H9 (cell line): ENCODE data around the gene KRT71. TPM values are rescaled to one million over a fixed set of nuclear protein-coding genes. Genes with fewer than 3 reads are reported as not detected.

Experiments
- DNase-seq: peaks from one replicate; pipeline ENCODE4 v3.0.0-alpha.2; 2017
- H2AFZ ChIP-seq: one replicate; pipeline ENCODE4 v1.6.1; 2013; ENCODE audit warnings: mild to moderate bottlenecking, low read length, control low read depth, moderate library complexity
- H2AK5ac ChIP-seq: 2 replicates; pipeline ENCODE4 v1.6.1; 2013; ENCODE audit warnings: low read length, control low read depth, mixed read lengths; ENCODE audit not compliant: insufficient read length
- H2BK120ac ChIP-seq: one replicate; pipeline ENCODE4 v1.6.1; 2013; ENCODE audit warnings: low read depth, mild to moderate bottlenecking, low read length, control low read depth, inconsistent platforms; ENCODE audit not compliant: poor library complexity, severe bottlenecking
- H2BK12ac ChIP-seq: 2 replicates; pipeline ENCODE4 v1.6.1; 2013; ENCODE audit warnings: low read length, control low read depth, mixed read lengths, low read depth; ENCODE audit not compliant: insufficient read length
- H2BK15ac ChIP-seq: 2 replicates; pipeline ENCODE4 v1.6.1; 2013; ENCODE audit warnings: low read depth, low read length, control low read depth
- H2BK20ac ChIP-seq: one replicate; pipeline ENCODE4 v1.6.1; 2013; ENCODE audit warnings: low read depth, mild to moderate bottlenecking, low read length, control low read depth, inconsistent platforms; ENCODE audit not compliant: poor library complexity, severe bottlenecking
- H2BK5ac ChIP-seq: 2 replicates; pipeline ENCODE4 v1.6.1; 2013; ENCODE audit warnings: low read length, control low read depth, mixed read lengths; ENCODE audit not compliant: insufficient read length
- H3K14ac ChIP-seq: 2 replicates; pipeline ENCODE4 v1.6.1; 2013; ENCODE audit warnings: low read length, control low read depth; ENCODE audit not compliant: insufficient read depth
- H3K18ac ChIP-seq: 2 replicates; pipeline ENCODE4 v1.6.1; 2013; ENCODE audit warnings: low read depth, mild to moderate bottlenecking, mixed read lengths, low read length, control low read depth; ENCODE audit not compliant: insufficient read length
- H3K23ac ChIP-seq: 2 replicates; pipeline ENCODE4 v1.6.1; 2013; ENCODE audit warnings: low read length, control low read depth, mixed read lengths, low read depth; ENCODE audit not compliant: insufficient read length
- H3K23me2 ChIP-seq: 2 replicates; pipeline ENCODE4 v1.6.1; 2013; ENCODE audit warnings: low read depth, mild to moderate bottlenecking, mixed read lengths, low read length, control low read depth; ENCODE audit not compliant: insufficient read length, poor library complexity, severe bottlenecking
- H3K27ac ChIP-seq: 2 replicates; pipeline ENCODE4 v1.5.1; 2013; ENCODE audit warnings: low read length, control low read depth, mixed read lengths, low read depth; ENCODE audit not compliant: insufficient read length
- H3K27me3 ChIP-seq: 2 replicates; pipeline ENCODE4 v1.6.1; 2013; ENCODE audit warnings: low read length, control low read depth, inconsistent platforms; ENCODE audit not compliant: insufficient read depth
- H3K4ac ChIP-seq: 2 replicates; pipeline ENCODE4 v1.6.1; 2013; ENCODE audit warnings: low read depth, mild to moderate bottlenecking, control low read depth, inconsistent platforms, low read length, moderate library complexity
- H3K4me1 ChIP-seq: 2 replicates; pipeline ENCODE4 v1.6.1; 2013; ENCODE audit warnings: low read length, control low read depth, inconsistent platforms; ENCODE audit not compliant: insufficient read depth
- H3K4me2 ChIP-seq: 2 replicates; pipeline ENCODE4 v1.6.1; 2013; ENCODE audit warnings: low read length, control low read depth, mixed read lengths; ENCODE audit not compliant: insufficient read length, insufficient read depth
- H3K56ac ChIP-seq: 2 replicates; pipeline ENCODE4 v1.6.1; 2013; ENCODE audit warnings: low read depth, mild to moderate bottlenecking, mixed read lengths, low read length, control low read depth; ENCODE audit not compliant: insufficient read length
- H3K79me1 ChIP-seq: 2 replicates; pipeline ENCODE4 v1.6.1; 2013; ENCODE audit warnings: low read depth, mild to moderate bottlenecking, moderate library complexity, low read length, control low read depth, inconsistent platforms; ENCODE audit not compliant: insufficient read depth, poor library complexity, severe bottlenecking
- H3K79me2 ChIP-seq: 2 replicates; pipeline ENCODE4 v1.6.1; 2013; ENCODE audit warnings: low read length, control low read depth, inconsistent platforms; ENCODE audit not compliant: insufficient read depth
- H3K9ac ChIP-seq: 2 replicates; pipeline ENCODE4 v1.6.1; 2013; ENCODE audit warnings: low read length, control low read depth, mixed read lengths; ENCODE audit not compliant: insufficient read length; ENCODE audit errors: extremely low read depth
- H3K9me3 ChIP-seq: one replicate; pipeline ENCODE4 v1.6.1; 2013; ENCODE audit warnings: low read depth, low read length, inconsistent platforms; ENCODE audit not compliant: control insufficient read depth
- H3T11ph ChIP-seq: one replicate; pipeline ENCODE4 v1.6.1; 2013; ENCODE audit warnings: mild to moderate bottlenecking, low read length, control low read depth, inconsistent platforms
- H4K20me1 ChIP-seq: one replicate; pipeline ENCODE4 v1.6.1; 2013; ENCODE audit not compliant: control insufficient read depth, insufficient read length, insufficient read depth
- H4K5ac ChIP-seq: 2 replicates; pipeline ENCODE4 v1.6.1; 2013; ENCODE audit warnings: low read depth, mild to moderate bottlenecking, mixed read lengths, low read length, control low read depth; ENCODE audit not compliant: insufficient read length
- H4K8ac ChIP-seq: replicated peaks from 2 replicates; pipeline ENCODE4 v1.6.1; 2013; ENCODE audit warnings: low read length, control low read depth, mixed read lengths, low read depth; ENCODE audit not compliant: insufficient read length
- H4K91ac ChIP-seq: 2 replicates; pipeline ENCODE4 v1.6.1; 2013; ENCODE audit warnings: low read depth, mild to moderate bottlenecking, moderate library complexity, mixed read lengths, low read length, control low read depth; ENCODE audit not compliant: insufficient read length
- H3K27ac Mint-ChIP-seq, 3 experiments: 2 replicates in 2 of 3; 3 replicates in 1 of 3; pipeline ENCODE4 v1.8.0; 2020 to 2021; ENCODE audit warnings: mixed read lengths in 3 of 3, mild to moderate bottlenecking in 1 of 3, moderate library complexity in 1 of 3
- H3K27me3 Mint-ChIP-seq: 2 replicates; pipeline ENCODE4 v1.8.0; 2021; ENCODE audit warnings: low read depth, mild to moderate bottlenecking, moderate library complexity, mixed read lengths
- H3K36me3 Mint-ChIP-seq, 3 experiments: 2 replicates in 2 of 3; 3 replicates in 1 of 3; pipeline ENCODE4 v1.8.0; 2020 to 2021; ENCODE audit warnings: low read depth in 3 of 3, mixed read lengths in 3 of 3; ENCODE audit not compliant: insufficient read depth in 1 of 3
- H3K4me1 Mint-ChIP-seq, 2 experiments: 2 replicates each; pipeline ENCODE4 v1.8.0; 2020; ENCODE audit warnings: mixed read lengths in 2 of 2
- H3K4me3 Mint-ChIP-seq, 2 experiments: 2 replicates in 1 of 2; 3 replicates in 1 of 2; pipeline ENCODE4 v1.8.0; 2020 to 2021; ENCODE audit warnings: mild to moderate bottlenecking in 2 of 2, mixed read lengths in 2 of 2, moderate library complexity in 1 of 2
- H3K9me3 Mint-ChIP-seq, 2 experiments: 2 replicates in 1 of 2; 3 replicates in 1 of 2; pipeline ENCODE4 v1.8.0; 2020; ENCODE audit warnings: mild to moderate bottlenecking in 2 of 2, mixed read lengths in 2 of 2, moderate library complexity in 1 of 2
- WGBS: extraction: QIAGEN DNeasy Blood & Tissue Kit; methylation state at CpG from one replicate; pipeline ENCODE4 v1.1.7; 2013; ENCODE audit warnings: missing lambda C conversion rate, low lambda C conversion rate, mixed read lengths; ENCODE audit not compliant: insufficient read length; ENCODE audit errors: extremely low coverage; 5-methylcytosine and 5-hydroxymethylcytosine counted together
- total RNA-seq: library from RNA; stranded (reverse); gene quantifications from 2 replicates; pipeline ENCODE4 v1.2.1, GENCODE V29; 2021
- TF ChIP-seq, protein P1 (sequence below): fragments of 200-600 bp; sonication (generic); conservative IDR thresholded peaks from 3 replicates; pipeline ENCODE4 v1.8.0; 2021; ENCODE audit warnings: antibody characterized with exemption, mild to moderate bottlenecking

Gene KRT71
- total RNA-seq, 1 experiment from 2014 or later: not detected

DNA sequence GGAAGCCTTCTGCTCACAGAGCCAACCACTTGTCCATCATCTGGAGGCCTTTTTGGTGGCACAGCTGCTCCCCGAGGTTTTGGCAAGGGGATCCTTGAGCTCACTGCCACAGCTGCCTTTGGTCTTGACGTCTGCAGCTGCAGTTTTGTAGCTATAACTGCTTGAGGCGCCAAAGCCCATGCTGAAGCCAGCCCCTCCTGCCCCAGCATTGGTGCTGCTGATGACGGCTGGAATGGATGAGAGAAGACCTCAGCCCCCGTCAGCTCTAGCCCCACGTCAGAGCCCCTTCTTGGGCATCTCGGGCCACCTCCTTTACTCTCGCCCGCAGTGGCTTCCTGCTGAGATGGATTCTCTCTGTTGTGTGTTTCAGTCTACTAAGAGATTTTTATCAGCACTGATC, 33.0 kb upstream of the KRT71 start:
- no peaks in the 10 kb centered on the region for H3K79me2 ChIP-seq
- DNase-seq: peak; percentile 22
- no peak overlapping the region for H2BK5ac ChIP-seq
- H2BK120ac ChIP-seq: no peak overlapping the region
- peaks cover 4 to 7% of the 10 kb centered on the region in 2 experiments for H3K4me1 Mint-ChIP-seq
- H2BK15ac ChIP-seq: no peak overlapping the region
- no peak overlapping the region for H4K5ac ChIP-seq
- no peak overlapping the region for H4K91ac ChIP-seq
- peaks cover 5% of the 10 kb centered on the region for H3K9me3 ChIP-seq
- H3K23ac ChIP-seq: no peak overlapping the region
- H3K4me2 ChIP-seq: no peak overlapping the region
- H3K18ac ChIP-seq: no peak overlapping the region
- no peak overlapping the region for H3K4me3 Mint-ChIP-seq
- H3K79me1 ChIP-seq: no peaks in the 10 kb centered on the region
- H3K4ac ChIP-seq: no peak overlapping the region
- H4K8ac ChIP-seq: no peak overlapping the region
- WGBS: no CpG with 5 or more reads among the region's 9 CpGs
- no peak overlapping the region for H3K27ac Mint-ChIP-seq
- no peak overlapping the region for H2BK12ac ChIP-seq
- TF ChIP-seq, protein P1, sequence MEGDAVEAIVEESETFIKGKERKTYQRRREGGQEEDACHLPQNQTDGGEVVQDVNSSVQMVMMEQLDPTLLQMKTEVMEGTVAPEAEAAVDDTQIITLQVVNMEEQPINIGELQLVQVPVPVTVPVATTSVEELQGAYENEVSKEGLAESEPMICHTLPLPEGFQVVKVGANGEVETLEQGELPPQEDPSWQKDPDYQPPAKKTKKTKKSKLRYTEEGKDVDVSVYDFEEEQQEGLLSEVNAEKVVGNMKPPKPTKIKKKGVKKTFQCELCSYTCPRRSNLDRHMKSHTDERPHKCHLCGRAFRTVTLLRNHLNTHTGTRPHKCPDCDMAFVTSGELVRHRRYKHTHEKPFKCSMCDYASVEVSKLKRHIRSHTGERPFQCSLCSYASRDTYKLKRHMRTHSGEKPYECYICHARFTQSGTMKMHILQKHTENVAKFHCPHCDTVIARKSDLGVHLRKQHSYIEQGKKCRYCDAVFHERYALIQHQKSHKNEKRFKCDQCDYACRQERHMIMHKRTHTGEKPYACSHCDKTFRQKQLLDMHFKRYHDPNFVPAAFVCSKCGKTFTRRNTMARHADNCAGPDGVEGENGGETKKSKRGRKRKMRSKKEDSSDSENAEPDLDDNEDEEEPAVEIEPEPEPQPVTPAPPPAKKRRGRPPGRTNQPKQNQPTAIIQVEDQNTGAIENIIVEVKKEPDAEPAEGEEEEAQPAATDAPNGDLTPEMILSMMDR: no peak
- H3K56ac ChIP-seq: no peak overlapping the region
- no peak overlapping the region for H3K27ac ChIP-seq
- peaks cover 10 to 16% of the 10 kb centered on the region in 2 experiments for H3K9me3 Mint-ChIP-seq
- peaks cover 0 to 7% (median 0%) of the 10 kb centered on the region in 3 experiments; a peak in 3 of 7 replicates for H3K36me3 Mint-ChIP-seq
- no peaks in the 10 kb centered on the region for H3K23me2 ChIP-seq
- H3K27me3 ChIP-seq: no peaks in the 10 kb centered on the region
- no peak overlapping the region for H2BK20ac ChIP-seq
- H2AK5ac ChIP-seq: no peak overlapping the region
- no peak overlapping the region for H3K9ac ChIP-seq
- H3K4me1 ChIP-seq: no peaks in the 10 kb centered on the region
- no peak overlapping the region for H3K14ac ChIP-seq
- H3T11ph ChIP-seq: no peak overlapping the region
- H2AFZ ChIP-seq: no peak overlapping the region
- no peaks in the 10 kb centered on the region for H4K20me1 ChIP-seq
- H3K27me3 Mint-ChIP-seq: peaks cover 12% of the 10 kb centered on the region
